ENCODE results near the gene TGFB3.
"Not testable (repeated sequence)": the region's sequence is repeated elsewhere in the genome, so short reads cannot be mapped to it uniquely, and the experiment has no call there.

The TGFB3 gene

DNA sequence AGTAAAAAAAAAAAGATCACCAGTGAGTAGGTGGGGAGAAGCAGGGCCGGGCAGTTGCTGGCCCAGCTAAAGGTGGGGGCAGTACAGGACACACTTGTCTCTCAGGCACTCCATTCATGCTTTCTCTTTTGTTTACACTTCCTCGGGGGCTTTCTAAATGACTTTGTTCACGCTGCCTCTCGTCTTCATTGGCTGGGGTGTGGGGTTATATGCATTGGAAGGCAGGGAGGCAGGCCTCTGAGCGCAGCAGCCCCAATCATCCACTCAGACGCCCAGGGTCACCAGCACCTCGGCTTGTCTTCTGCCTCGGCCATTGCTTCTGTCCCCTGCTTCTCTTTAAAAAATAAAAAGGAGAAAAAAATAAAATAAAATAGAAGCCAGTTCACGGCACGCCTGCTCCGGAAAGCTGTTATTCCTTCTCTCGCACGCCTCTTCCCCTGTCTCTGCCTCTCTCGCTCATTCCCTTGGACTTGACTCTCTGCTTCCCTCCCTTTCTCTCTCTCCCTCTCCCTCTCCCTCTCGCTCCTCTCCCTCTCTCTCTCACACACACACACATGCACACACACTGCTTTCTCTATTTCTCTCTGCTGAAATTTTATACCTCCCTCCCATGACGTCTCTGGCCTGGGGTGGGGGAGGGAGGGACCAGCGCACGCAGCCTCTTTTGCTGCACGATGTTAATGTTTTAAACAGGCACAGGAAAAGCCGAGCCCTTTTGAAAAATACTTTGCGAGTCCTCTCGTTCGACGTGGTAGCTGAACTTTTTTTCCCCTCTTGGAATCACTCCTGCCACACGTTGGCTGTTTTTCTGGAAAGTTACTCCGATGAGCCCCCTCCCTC is at the start of gene TGFB3:
Gene TGFB3 (minus strand): TSS at position 570 of the 840 bp plus-strand sequence. CDS start 1,102 bp downstream, outside the sequence.
- peak; percentile 59 for DNase-seq (ENCODE audit: low spot score)

- DNase-seq (ENCODE audit: low spot score), result no peak
Observed at GRCh38 chr14:76024211-76024907, 42.6 kb upstream of the TGFB3 start.

- DNase-seq (ENCODE audit: low spot score), result no peak
Observed at GRCh38 chr14:76023757-76024156, 42.0 kb upstream of the TGFB3 start.

GRCh38 chr14:76022991-76023390 is 41.2 kb upstream of the TGFB3 start:
- no peak for DNase-seq (ENCODE audit: low spot score)

GRCh38 chr14:76019676-76020075 is 37.9 kb upstream of the TGFB3 start:
- no peak for DNase-seq (ENCODE audit: low spot score)

GRCh38 chr14:76015668-76016067 is 33.9 kb upstream of the TGFB3 start:
- DNase-seq (ENCODE audit: low spot score), result no peak

GRCh38 chr14:76015191-76015590 is 33.4 kb upstream of the TGFB3 start:
- DNase-seq (ENCODE audit: low spot score), result no peak

- DNase-seq (ENCODE audit: low spot score), result no peak
Observed at GRCh38 chr14:76012354-76012753, 30.6 kb upstream of the TGFB3 start.

DNA sequence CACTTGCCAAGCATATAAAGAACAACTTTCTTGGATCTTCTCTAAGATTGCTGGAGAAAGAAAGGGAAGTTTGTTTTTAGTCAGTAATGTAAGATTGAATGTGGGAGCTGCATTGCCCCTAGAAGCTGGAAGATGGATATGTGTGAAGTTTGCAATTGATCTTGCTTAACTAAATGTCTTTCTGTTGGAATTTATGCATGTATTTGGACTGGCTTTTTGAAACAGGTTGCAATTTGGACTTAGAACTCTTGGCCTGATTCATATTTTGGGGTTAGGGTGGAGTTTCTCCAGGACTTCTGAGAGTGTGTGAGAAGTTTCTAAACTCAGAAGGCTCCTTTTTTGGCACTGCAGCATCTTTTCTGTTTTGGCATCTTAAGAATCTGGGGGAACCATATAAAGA is 30.1 kb upstream of the TGFB3 start:
- no peak for DNase-seq (ENCODE audit: low spot score)

GRCh38 chr14:76009627-76010026 is 27.8 kb upstream of the TGFB3 start:
- DNase-seq (ENCODE audit: low spot score), result not testable (repeated sequence)

- no peak for DNase-seq (ENCODE audit: low spot score)
Observed at GRCh38 chr14:76007852-76008251, 26.1 kb upstream of the TGFB3 start.

GRCh38 chr14:76007379-76007778 is 25.6 kb upstream of the TGFB3 start:
- DNase-seq (ENCODE audit: low spot score), result no peak

DNA sequence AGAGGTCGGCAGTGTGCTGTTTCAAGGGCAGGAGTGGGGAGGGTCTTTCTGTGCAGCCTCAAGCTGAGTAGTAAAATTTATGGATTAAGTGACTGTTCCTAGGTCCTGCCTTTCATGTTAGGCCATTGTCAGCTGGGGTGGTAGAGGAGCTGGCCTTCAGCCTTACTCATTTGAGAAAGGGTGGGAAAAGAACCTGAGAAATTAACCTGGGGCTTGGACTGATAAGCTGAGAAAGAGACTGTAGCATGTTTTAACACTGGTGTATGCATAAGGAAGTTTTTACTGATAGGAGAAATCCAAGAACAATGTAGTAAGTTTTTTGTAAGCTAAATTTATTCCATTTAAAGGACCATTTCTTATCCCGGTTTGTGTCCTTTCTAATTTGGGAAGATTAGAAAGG is 24.5 kb upstream of the TGFB3 start:
- no peak for DNase-seq (ENCODE audit: low spot score)

GRCh38 chr14:76002383-76002782 is 20.6 kb upstream of the TGFB3 start:
- no peak for DNase-seq (ENCODE audit: low spot score)

DNA sequence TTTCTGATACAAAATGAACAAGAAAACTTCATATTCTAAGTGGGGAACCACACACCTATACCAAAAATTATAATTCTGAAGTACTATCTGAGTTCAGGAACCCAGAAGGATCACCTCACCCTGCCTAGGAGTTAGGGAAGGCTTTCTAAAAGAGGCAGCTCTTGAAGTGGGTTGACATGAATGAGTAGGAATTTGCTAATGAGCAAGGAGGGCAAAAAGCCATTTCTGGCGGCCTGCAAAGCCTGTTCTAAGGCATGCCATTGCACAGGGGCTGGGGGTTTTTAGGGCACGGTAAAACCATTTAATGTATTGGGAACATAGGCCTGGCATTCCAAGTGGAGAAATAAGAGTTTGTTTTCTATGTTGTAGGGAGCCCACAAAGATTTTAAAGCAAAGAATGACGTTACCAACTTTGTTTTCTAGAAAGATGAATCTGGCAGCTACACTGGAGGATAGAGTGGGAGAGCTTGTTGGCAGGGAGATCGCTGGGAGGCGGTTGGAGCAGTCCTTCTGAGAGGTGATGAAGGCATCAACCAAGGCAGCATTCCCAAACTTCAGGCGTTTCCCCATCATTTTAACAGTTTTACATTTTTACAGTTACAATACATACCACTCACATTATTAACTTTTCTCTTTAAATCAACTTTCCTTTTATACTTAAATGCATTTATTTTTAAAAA is 17.9 kb upstream of the TGFB3 start:
- no peak for DNase-seq (ENCODE audit: low spot score)

GRCh38 chr14:75996488-75996887 is 14.7 kb upstream of the TGFB3 start:
- no peak for DNase-seq (ENCODE audit: low spot score)

DNA sequence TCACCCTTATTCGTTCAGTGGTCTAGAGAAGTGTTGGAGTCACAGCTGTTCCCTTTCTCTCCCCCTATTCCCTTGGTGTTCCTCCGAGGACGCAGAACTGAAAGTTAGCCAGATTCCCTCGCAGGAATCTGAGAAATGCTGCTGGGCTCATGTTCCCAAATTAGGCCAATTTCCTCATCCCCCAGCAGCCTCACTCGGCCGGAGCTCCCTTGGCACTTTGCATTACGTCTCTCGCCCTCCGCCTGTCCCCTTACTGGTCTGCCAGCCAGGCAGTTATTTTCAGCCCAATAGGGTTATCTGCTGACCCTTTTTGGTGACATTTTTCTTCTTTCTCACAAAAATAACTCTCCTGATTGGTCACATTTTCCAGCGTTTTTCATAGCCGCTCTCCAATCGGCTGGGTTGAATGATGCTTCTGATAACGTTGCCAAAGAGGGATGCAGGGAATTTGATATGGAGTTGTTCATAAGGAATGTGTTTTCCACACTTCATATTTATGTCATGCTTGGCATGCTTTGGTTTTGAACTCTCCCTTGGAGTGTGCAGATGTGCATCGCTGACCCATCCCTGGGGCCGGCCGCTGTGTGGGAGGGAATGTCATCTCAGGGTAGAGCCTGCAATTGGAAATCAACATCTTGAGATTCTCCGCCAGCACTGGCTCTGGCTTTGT is 13.7 kb upstream of the TGFB3 start:
- DNase-seq (ENCODE audit: low spot score), result no peak

- no peak for DNase-seq (ENCODE audit: low spot score)
Observed at GRCh38 chr14:75993567-75994041, 11.8 kb upstream of the TGFB3 start.

DNA sequence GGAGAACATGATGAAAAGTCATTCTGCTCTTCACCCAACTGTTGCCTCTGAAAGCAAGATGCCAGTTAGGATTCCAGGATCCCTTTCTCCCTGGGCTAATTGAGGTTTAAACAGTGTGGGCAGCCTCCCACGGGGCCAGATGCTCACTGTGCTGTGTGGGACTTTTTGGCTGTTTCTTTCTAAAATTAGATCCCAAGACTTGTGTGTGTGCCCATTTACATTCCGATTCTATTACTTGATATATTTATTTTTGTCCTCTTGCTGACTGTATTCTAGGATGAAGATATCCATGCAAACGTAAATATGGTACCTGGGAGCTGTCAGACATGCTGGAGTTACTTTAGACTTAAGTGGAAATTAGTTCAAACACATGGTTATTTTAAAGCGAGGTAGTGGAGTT is 10.0 kb upstream of the TGFB3 start:
- DNase-seq (ENCODE audit: low spot score), result no peak

- no peak for DNase-seq (ENCODE audit: low spot score)
Observed at GRCh38 chr14:75990297-75990696, 8.5 kb upstream of the TGFB3 start.

- DNase-seq (ENCODE audit: low spot score), result no peak
Observed at GRCh38 chr14:75989134-75989533, 7.3 kb upstream of the TGFB3 start.

All from CD4-positive, alpha-beta T cell treated with Interleukin-15 for 4 hours (primary cell).